Activated CD4-positive, alpha-beta T cell treated with anti-CD3 and anti-CD28 coated beads for 48 hours (primary cell): ENCODE measurements around the gene RUFY4.

Experiments used
- DNase-seq: peaks from one replicate; pipeline ENCODE4 v3.0.0-alpha.2; 2020

The RUFY4 gene

GRCh38 chr2:218063896-218064295, 5.2 kb upstream of the RUFY4 start:
- no peak for DNase-seq

- DNase-seq = no peak
These were observed 3.6 kb upstream of the RUFY4 start for GRCh38 chr2:218065239-218066006.

- no peak for DNase-seq
These were observed 2.0 kb upstream of the RUFY4 start for GRCh38 chr2:218066926-218067515.

GRCh38 chr2:218067523-218067922, 1.5 kb upstream of the RUFY4 start:
- DNase-seq = no peak

- no peak for DNase-seq
These were observed 700 bp downstream of the RUFY4 start for GRCh38 chr2:218069606-218070300.

- DNase-seq = no peak
These were observed 1.5 kb downstream of the RUFY4 start for GRCh38 chr2:218070587-218070986.

GRCh38 chr2:218071218-218071937, 2.3 kb downstream of the RUFY4 start:
- no peak for DNase-seq

GRCh38 chr2:218072002-218072401, 2.9 kb downstream of the RUFY4 start:
- no peak for DNase-seq

- no peak for DNase-seq
These were observed 3.5 kb downstream of the RUFY4 start for GRCh38 chr2:218072478-218073024.

GRCh38 chr2:218073185-218073584, 4.1 kb downstream of the RUFY4 start:
- DNase-seq = no peak

- DNase-seq = peak; percentile 54
These were observed 5.0 kb downstream of the RUFY4 start for GRCh38 chr2:218074031-218074430.

- DNase-seq = no peak
These were observed 7.1 kb downstream of the RUFY4 start for GRCh38 chr2:218075975-218076811.

- DNase-seq = no peak
These were observed 8.6 kb downstream of the RUFY4 start for GRCh38 chr2:218077464-218078216.

GRCh38 chr2:218079943-218080913, 11.2 kb downstream of the RUFY4 start:
- DNase-seq = no peak

GRCh38 chr2:218081063-218081462, 12.0 kb downstream of the RUFY4 start:
- DNase-seq = no peak

GRCh38 chr2:218081695-218082094, 12.6 kb downstream of the RUFY4 start:
- DNase-seq = no peak

- DNase-seq = no peak
These were observed 13.7 kb downstream of the RUFY4 start for GRCh38 chr2:218082586-218083351.

GRCh38 chr2:218083352-218083676, 14.3 kb downstream of the RUFY4 start:
- DNase-seq = no peak

GRCh38 chr2:218086478-218086877, 17.4 kb downstream of the RUFY4 start:
- no peak for DNase-seq
